Lung (tissue), 12 donors: ENCODE measurements around the gene CDCA4. TPM values are rescaled to one million over a fixed set of nuclear protein-coding genes. Genes with fewer than 3 reads are reported as not detected.
A peak's percentile ranks its signal among the peaks of the same experiment; 100 is the strongest.

Source experiments
- ATAC-seq: fragments of 200-7000 bp; cut with Tn5 transposase; one replicate; pipeline ENCODE4 v1.9.1; 2020; ENCODE audit warnings: moderate number of reproducible peaks; ENCODE audit not compliant: insufficient read depth, low FRiP score
- DNase-seq, 3 donors: peaks; one replicate each; pipeline ENCODE4 v3.0.0-alpha.2; 2013 to 2017
- H3K27ac ChIP-seq, 2 donors: one replicate each; pipeline ENCODE4 v1.5.1; 2013; ENCODE audit warnings: mild to moderate bottlenecking in 2 of 2, moderate library complexity in 2 of 2, control low read depth in 1 of 2, inconsistent platforms in 1 of 2, low read depth in 1 of 2, low read length in 1 of 2
- H3K27me3 ChIP-seq, 3 donors: one replicate each; pipeline ENCODE4 v1.5.1; 2013; ENCODE audit warnings: low read length in 2 of 3; ENCODE audit not compliant: control insufficient read depth in 3 of 3, insufficient read depth in 3 of 3
- H3K36me3 ChIP-seq, 4 donors: one replicate each; pipeline ENCODE4 v1.5.1; 2013; ENCODE audit warnings: low read length in 4 of 4, mild to moderate bottlenecking in 1 of 4, moderate library complexity in 1 of 4; ENCODE audit not compliant: control insufficient read depth in 4 of 4, insufficient read depth in 4 of 4
- H3K4me1 ChIP-seq, 5 donors: one replicate each; pipeline ENCODE4 v1.5.1; 2013; ENCODE audit warnings: low read length in 5 of 5, mild to moderate bottlenecking in 2 of 5, moderate library complexity in 1 of 5; ENCODE audit not compliant: control insufficient read depth in 5 of 5, insufficient read depth in 5 of 5
- H3K4me3 ChIP-seq: one replicate; pipeline ENCODE4 v1.5.1; 2013; ENCODE audit warnings: mild to moderate bottlenecking, control low read depth, moderate library complexity
- H3K9ac ChIP-seq, 2 donors: one replicate each; pipeline ENCODE4 v1.5.1; 2013; ENCODE audit warnings: low read length in 2 of 2, control low read depth in 1 of 2; ENCODE audit not compliant: insufficient read depth in 1 of 2
- H3K9me3 ChIP-seq, 4 donors: one replicate each; pipeline ENCODE4 v1.5.1; 2013; ENCODE audit warnings: low read length in 3 of 4, mild to moderate bottlenecking in 1 of 4, moderate library complexity in 1 of 4; ENCODE audit not compliant: control insufficient read depth in 4 of 4, insufficient read depth in 3 of 4
- CTCF ChIP-seq: IDR thresholded peaks from 2 replicates; pipeline ENCODE4 v1.5.1; 2012; ENCODE audit warnings: mild to moderate bottlenecking; ENCODE audit errors: control extremely low read depth, extremely low read depth
- WGBS, 2 donors: extraction: QIAGEN DNeasy Blood & Tissue Kit; methylation state at CpG; one replicate each; pipeline ENCODE4 v1.1.7; 2013; 5-methylcytosine and 5-hydroxymethylcytosine counted together
- polyA plus RNA-seq, 2 donors: library from polyadenylated mRNA; stranded (reverse); fragments of 200-250 nt; gene quantifications; one replicate each; pipeline ENCODE4 v1.2.1, GENCODE V29; 2013
- total RNA-seq, 2 donors: library from RNA; depleted of rRNA in 1 of 2; stranded (reverse); fragments of >200 nt in 1 of 2; gene quantifications; one replicate each; pipeline ENCODE4 v1.2.1, GENCODE V29; 2014 to 2021
- donor health status: control.
- donor health status: control.
- donor health status: Bipolar disorder and iron deficiency.
- donor health status: healthy.
- donor health status: DM: yes; HTN: yes; CAD: no.

CDCA4 gene
- total and polyA plus RNA-seq, 4 donors = 7.5 to 9.8 (median 8.2) TPM

- no peak for ATAC-seq
- H3K4me3 ChIP-seq = no peak overlapping the region
Measured at GRCh38 chr14:104966981-104967385, 53.9 kb downstream of the CDCA4 start.

DNA sequence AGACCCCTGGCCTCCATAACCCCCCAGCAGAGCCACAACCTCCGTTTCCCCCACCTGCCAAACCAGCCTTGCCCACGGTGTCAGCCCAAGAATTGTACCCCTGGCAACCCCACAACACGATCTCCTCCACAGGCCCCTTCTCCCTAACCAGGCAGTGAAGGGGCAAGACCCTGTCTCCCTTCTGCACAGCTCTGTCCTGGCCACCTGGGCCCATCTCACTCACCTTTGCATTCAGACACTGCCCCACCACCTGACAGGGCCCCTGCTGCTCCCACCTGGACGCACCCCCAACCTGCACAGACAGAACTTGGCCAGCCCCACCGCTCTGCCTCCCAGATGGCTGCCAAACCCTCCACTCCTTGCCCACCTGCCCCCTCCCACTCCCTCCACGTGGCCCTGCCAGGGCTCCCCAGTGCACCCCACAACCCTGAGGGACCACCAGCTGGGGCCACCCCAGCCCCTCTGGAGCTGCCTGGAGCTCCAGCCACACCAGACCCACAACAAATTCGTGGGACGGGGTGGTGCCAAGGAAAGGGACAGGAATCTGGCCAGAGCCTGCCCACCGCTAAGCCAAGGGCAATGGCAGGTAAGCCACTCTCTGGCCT, 54.5 kb downstream of the CDCA4 start:
- Histone ChIP-seq H3K27ac (peak overlapping the region in 1 of 2 donors; percentile 80), H3K9me3 (peaks cover 0 to 3% (median 0%) of the 10 kb centered on the region in 4 donors), H3K36me3 (no peaks in the 10 kb centered on the region), H3K27me3 (no peaks in the 10 kb centered on the region), H3K9ac (no peak overlapping the region), H3K4me1 (peaks cover 0 to 20% (median 16%) of the 10 kb centered on the region in 5 donors), H3K4me3 (no peak overlapping the region)
- DNase-seq = no peak
- no peak for ATAC-seq
- 85 to 86% methylated on average over 9 of the region's 9 CpGs for WGBS, 2 donors
- TF ChIP-seq CTCF = no peak

More at GRCh38 chr14:104966981-104967385, 53.9 kb downstream of the CDCA4 start:
- TF ChIP-seq CTCF = no peak
- Histone ChIP-seq H3K4me1 (peaks cover 0 to 24% (median 16%) of the 10 kb centered on the region in 5 donors), H3K9ac (no peak overlapping the region), H3K36me3 (no peaks in the 10 kb centered on the region), H3K27me3 (no peaks in the 10 kb centered on the region), H3K9me3 (peaks cover 0 to 3% (median 0%) of the 10 kb centered on the region in 4 donors), H3K27ac (peak overlapping the region in 1 of 2 donors; percentile 80)
- DNase-seq = no peak
- WGBS, 2 donors = 28 to 78% methylated on average over 8 of the region's 8 CpGs

- H3K4me1 ChIP-seq = peaks cover 0 to 20% (median 16%) of the 10 kb centered on the region in 5 donors
- no peak overlapping the region for H3K27ac ChIP-seq
- no peak overlapping the region for H3K9ac ChIP-seq
- no peak for TF ChIP-seq CTCF
- no peaks in the 10 kb centered on the region for H3K27me3 ChIP-seq
- H3K36me3 ChIP-seq = no peaks in the 10 kb centered on the region
- ATAC-seq (no peak), DNase-seq (no peak)
- H3K9me3 ChIP-seq = peaks cover 0 to 3% (median 0%) of the 10 kb centered on the region in 4 donors
- WGBS, 2 donors = 85 to 87% methylated on average over 13 of the region's 13 CpGs
- H3K4me3 ChIP-seq = no peak overlapping the region
Measured at GRCh38 chr14:104965561-104966231, 55.2 kb downstream of the CDCA4 start.
